SU-DHL-6 (cell line): ENCODE measurements around the gene DNAH5.

Experiments
- CTCF ChIP-seq: fragments of 200-600 bp; sonication (generic); IDR thresholded peaks from one replicate; pipeline ENCODE4 v1.5.1; 2017; ENCODE audit warnings: antibody characterized with exemption, mild to moderate bottlenecking, low read length, moderate library complexity; ENCODE audit not compliant: insufficient read depth, poor library complexity, severe bottlenecking
- EZH2phosphoT487 ChIP-seq: fragments of 200-600 bp; sonication (generic), shearing (Covaris generic); conservative IDR thresholded peaks from 2 replicates; pipeline ENCODE4 v1.6.1; 2018; ENCODE audit warnings: mild to moderate bottlenecking, antibody characterized with exemption, low read length, moderate library complexity, mixed read lengths

GRCh38 chr5:13946111-13946510 is 1.6 kb upstream of the DNAH5 start:
- no peak for TF ChIP-seq CTCF
- no peak for TF ChIP-seq EZH2phosphoT487
